Ovary (tissue), 9 donors: ENCODE results near the gene FEM1C. TPM values are rescaled to one million over a fixed set of nuclear protein-coding genes. Genes with fewer than 3 reads are reported as not detected.

Experiments
- DNase-seq, 5 donors: peaks; one replicate each; pipeline ENCODE4 v3.0.0-alpha.2; 2019 to 2020
- H3K27ac ChIP-seq, 2 donors: fragments of 200-600 bp; one replicate each; pipeline versions ENCODE4 v1.5.1 to v1.8.0; 2019 to 2022
- H3K27me3 ChIP-seq: fragments of 200-600 bp; one replicate; pipeline ENCODE4 v1.8.0; 2022
- H3K36me3 ChIP-seq: fragments of 200-600 bp; sonication (generic); one replicate; pipeline ENCODE4 v1.5.1; 2019
- H3K4me1 ChIP-seq: one replicate; pipeline ENCODE4 v1.8.1; 2013; ENCODE audit warnings: mild to moderate bottlenecking, moderate library complexity; ENCODE audit not compliant: insufficient read depth
- H3K4me3 ChIP-seq: fragments of 200-600 bp; sonication (generic); one replicate; pipeline ENCODE4 v1.5.1; 2017
- H3K9me3 ChIP-seq, 2 donors: fragments of 200-600 bp in 1 of 2; sonication (generic) in 1 of 2; one replicate each; pipeline versions ENCODE4 v1.5.1 to v1.8.1; 2013 to 2019; ENCODE audit warnings: mild to moderate bottlenecking in 1 of 2, moderate library complexity in 1 of 2
- CTCF ChIP-seq, 3 donors: fragments of 450-650 bp in 2 of 3; fragments of 200-600 bp in 1 of 3; IDR thresholded peaks; one replicate each; pipeline versions ENCODE4 v1.5.1 to v1.8.0; 2016 to 2022; ENCODE audit warnings: antibody characterized with exemption in 3 of 3, mild to moderate bottlenecking in 1 of 3
- POLR2A ChIP-seq: fragments of 450-650 bp; IDR thresholded peaks from one replicate; pipeline ENCODE4 v1.6.1; 2017; ENCODE audit warnings: antibody characterized with exemption, mild to moderate bottlenecking, moderate library complexity
- WGBS, 3 donors: extraction: QIAGEN DNeasy Blood & Tissue Kit in 1 of 3; methylation state at CpG; one replicate each; pipeline versions ENCODE4 v1.1.5 to v1.1.7; 2013 to 2017; 5-methylcytosine and 5-hydroxymethylcytosine counted together
- intact Hi-C, 4 donors: fragments of 100-400 bp; cut with DNase I; formaldehyde crosslinking; loops; one replicate each; pipeline versions ENCODE4 v1.11.0 to v1.15.1; 2022 to 2023
- polyA plus RNA-seq, 2 donors: library from polyadenylated mRNA; stranded (reverse); fragments of 200-250 nt in 1 of 2; fragments of 350-450 nt in 1 of 2; fragmentation: Illumina TruSeq in 1 of 2; extraction: RNeasy Lipid Tissue Mini Kit (QIAGEN cat#74804) in 1 of 2; gene quantifications; one replicate each; pipeline ENCODE4 v1.2.3, GENCODE V29; 2013 to 2014
- small RNA-seq: library from RNA; depleted of rRNA; stranded (forward); fragments of <200 nt; gene quantifications from one replicate; pipeline ENCODE3, GENCODE V24; 2016
- total RNA-seq, 7 donors: library from RNA; depleted of rRNA in 2 of 7; stranded (reverse); fragments of >200 nt in 2 of 7; fragmentation: NEBNext Ultra II Directional in 3 of 7; extraction: Animal tissue kit (Norgen Biotek cat#: 25700) in 3 of 7; gene quantifications; one replicate each; pipeline versions ENCODE4 v1.1.0 to v1.2.4, GENCODE V29; 2016 to 2023
- donor health status: DM: no; HTN: no; CAD: no; lungs with moderate emphysema.
- donor health status: DM: no; HTN: no; CAD: no.
- donor health status: Bipolar disorder and iron deficiency.
- donor health status: DM: yes; HTN: yes; CAD: no.
- donor health status: DM: no; HTN: no; CAD: no.
- donor health status: DM: yes; HTN: yes; CAD: no.

Gene FEM1C
- total and polyA plus RNA-seq, 9 donors = 6.5 to 16.6 (median 14.5) TPM

DNA sequence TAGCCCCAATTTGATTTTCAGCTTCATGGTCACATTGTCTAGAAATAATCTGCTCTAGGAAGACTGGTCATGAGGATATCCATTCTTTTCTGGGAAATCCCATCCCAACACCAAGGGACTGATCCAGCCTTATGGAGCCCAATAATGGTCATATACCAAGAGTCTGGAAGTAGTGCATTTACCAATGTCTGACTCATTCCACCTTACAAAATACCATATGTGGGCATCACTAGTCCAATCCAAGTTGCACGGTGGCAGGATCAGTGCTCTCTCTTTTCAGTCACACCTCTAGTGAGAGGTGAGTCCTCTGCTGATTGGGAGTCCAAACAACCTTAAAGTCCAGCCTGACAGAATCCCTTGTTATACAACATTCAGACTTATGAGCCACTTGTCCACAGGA, 73.7 kb downstream of the FEM1C start:
- no peaks in the 10 kb centered on the region for H3K9me3 ChIP-seq
- no peaks in the 10 kb centered on the region for H3K36me3 ChIP-seq
- no peak for DNase-seq
- intact Hi-C loops = no loop called here
- no peaks in the 10 kb centered on the region for H3K4me1 ChIP-seq
- TF ChIP-seq CTCF (IDR thresholded peaks at IDR 0.05) (no peak), POLR2A (no peak)
- no peak overlapping the region for H3K4me3 ChIP-seq
- H3K27me3 ChIP-seq = no peaks in the 10 kb centered on the region
- WGBS, 3 donors = 87 to 96% (median 92%) methylated on average over 1 of the region's 1 CpG
- H3K27ac ChIP-seq = no peak overlapping the region

Small RNAs within 50 kb of the gene (small RNA-seq; reads per million reads assigned to genes)
- not detected for gene AC008628.1
- not detected for gene AC008628.2

Other genes with a start within 250 kb of the FEM1C start
- 1 to 10 TPM; 1.5 to 5.6 (median 3.1) TPM for gene CCDC112, start 248.1 kb downstream of the FEM1C start, total RNA-seq
- 1 to 10 TPM; 2.2 to 4.4 TPM for gene CCDC112, start 248.1 kb downstream of the FEM1C start, polyA plus RNA-seq
- gene TICAM2, start 57.7 kb upstream of the FEM1C start, total RNA-seq = 1 to 10 TPM; 1.0 to 6.4 (median 4.9) TPM
- 1 to 10 TPM; 2.2 to 3.1 TPM for gene TICAM2, start 57.7 kb upstream of the FEM1C start, polyA plus RNA-seq
- gene TMED7, start 81.3 kb upstream of the FEM1C start, total RNA-seq = 10 to 100 TPM; 59.3 to 84.2 (median 69.9) TPM
- gene TMED7, start 81.3 kb upstream of the FEM1C start, polyA plus RNA-seq = 10 to 100 TPM; 28.0 to 46.6 TPM